GM18508 (cell line): ENCODE measurements around the gene RBM6.
A peak's percentile ranks its signal among the peaks of the same experiment; 100 is the strongest.
"Not testable (repeated sequence)": the region's sequence is repeated elsewhere in the genome, so short reads cannot be mapped to it uniquely, and the experiment has no call there.

Source experiments
- ATAC-seq: cut with Tn5 transposase; IDR thresholded peaks from one replicate; pipeline ENCODE4 v1.9.1; 2021; ENCODE audit warnings: moderate number of reproducible peaks; ENCODE audit not compliant: insufficient read depth, unreplicated experiment

RBM6 gene

GRCh38 chr3:49916686-49917085 is 23.3 kb upstream of the RBM6 start:
- ATAC-seq: no peak

- not testable (repeated sequence) for ATAC-seq
These were observed 22.0 kb upstream of the RBM6 start for GRCh38 chr3:49917806-49918590.

DNA sequence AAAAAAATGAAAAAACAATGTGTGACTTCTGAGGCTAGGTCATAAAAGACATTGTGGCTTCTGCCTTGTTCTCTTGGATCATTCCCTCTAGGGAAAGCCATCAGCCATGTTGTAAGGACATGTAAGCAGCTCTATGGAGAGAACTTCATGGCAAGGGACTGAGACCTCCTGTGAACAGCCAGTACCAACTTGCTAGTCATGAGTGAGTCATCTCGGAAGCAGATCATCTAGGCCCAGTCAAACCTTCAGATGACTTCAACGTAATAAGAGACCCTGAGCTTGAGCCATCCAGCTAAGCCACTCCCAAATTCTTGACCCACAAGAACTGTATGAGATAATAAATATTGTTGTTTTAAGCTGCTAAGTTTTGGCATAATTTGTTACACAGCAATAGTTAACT is 15.3 kb upstream of the RBM6 start:
- ATAC-seq: no peak

- no peak for ATAC-seq
These were observed 14.5 kb upstream of the RBM6 start for GRCh38 chr3:49925485-49925884.

GRCh38 chr3:49926117-49926728 is 13.7 kb upstream of the RBM6 start:
- ATAC-seq: no peak

DNA sequence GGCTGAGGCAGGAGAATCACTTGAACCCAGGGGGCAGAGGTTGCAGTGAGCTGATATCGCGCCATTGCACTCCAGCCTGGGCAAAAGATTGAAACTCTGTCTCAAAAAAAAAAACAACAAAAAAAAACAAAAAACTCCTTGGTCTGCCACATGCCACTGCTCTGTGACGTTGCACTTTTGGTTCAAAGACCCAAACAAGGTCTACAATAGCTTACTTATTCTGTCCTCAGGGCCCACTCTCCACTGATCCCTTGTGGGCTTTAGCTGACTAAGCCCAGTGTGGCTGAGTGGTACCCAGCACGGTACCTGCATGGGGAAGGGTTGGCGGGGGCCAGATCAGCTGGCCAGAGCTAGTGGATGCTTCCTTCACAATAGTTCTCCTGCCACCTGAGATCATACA is 12.2 kb upstream of the RBM6 start:
- no peak for ATAC-seq

DNA sequence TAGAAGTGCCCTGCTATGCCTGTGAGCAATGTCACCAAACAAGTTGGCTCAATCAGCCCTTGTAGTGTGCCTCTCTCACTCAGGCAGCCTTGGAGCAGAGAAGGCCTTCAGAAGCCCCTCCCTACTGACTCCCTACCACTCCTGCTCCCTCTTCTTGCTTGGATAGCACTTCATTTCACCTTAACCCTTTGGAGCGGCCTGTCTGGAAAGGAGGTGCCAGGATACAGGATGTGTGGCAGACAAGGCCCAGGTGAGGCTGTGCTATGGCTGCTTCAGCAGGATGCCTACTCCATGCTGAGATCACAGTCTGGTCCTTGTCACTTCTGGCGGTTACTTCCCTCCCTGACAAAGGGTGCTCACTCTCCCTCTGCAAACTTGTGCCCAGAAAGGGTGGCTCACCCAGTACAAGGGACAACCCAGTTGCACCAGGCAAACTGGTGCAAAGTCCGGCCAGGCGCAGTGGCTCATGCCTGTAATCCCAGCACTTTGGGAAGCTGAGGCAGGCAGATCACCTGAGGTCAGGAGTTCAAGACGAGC is 11.4 kb upstream of the RBM6 start:
- ATAC-seq: no peak

GRCh38 chr3:49929291-49930167 is 10.4 kb upstream of the RBM6 start, which contains the start of gene MON1A:
Gene MON1A (minus strand): TSS chr3:49929811. CDS start chr3:49913346, 16,465 bp downstream.
- ATAC-seq: peak; percentile 56

DNA sequence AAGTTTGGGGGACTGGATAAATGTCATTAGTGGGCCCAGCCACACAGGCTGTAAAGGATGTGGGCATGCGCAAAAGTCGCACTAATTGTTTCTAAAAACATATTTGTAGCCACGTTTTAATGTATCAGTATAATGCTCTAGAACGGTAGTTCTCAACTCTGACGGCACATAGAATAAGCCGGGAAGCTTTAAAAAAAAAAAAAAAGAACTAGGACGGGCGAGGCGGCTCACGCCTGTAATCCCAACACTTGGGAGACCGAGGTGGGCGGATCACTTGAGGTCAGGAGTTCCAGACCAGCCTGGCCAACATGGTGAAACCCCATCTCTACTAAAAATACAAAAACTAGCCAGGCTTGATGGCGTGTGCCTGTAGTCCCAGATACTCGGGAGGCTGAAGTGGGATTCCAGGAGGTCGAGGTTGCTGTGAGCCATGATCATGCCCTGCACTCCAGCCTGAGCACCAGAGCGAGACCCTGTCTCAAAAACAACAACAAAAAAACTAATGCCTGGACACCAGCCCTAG is 9.7 kb upstream of the RBM6 start:
- ATAC-seq: no peak

DNA sequence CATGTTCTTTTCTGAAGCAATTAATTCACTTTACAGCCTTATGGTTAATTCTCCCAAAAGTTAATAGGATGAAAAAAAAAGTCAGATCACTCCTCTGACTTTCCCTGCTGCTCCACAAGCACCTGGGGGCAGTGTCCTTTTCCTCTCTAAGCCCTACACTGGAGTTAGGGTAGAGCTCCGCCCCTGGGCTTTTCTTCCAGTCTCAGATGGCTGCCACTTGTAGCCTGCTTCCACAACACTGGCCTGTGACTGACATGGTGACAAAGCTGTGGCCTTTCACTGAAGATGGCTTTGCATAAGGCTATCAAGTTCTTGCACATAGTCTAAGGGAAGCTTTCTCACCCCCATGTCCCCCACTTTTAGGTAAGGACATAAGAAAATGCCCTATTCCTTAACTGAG is 9.0 kb upstream of the RBM6 start:
- no peak for ATAC-seq

DNA sequence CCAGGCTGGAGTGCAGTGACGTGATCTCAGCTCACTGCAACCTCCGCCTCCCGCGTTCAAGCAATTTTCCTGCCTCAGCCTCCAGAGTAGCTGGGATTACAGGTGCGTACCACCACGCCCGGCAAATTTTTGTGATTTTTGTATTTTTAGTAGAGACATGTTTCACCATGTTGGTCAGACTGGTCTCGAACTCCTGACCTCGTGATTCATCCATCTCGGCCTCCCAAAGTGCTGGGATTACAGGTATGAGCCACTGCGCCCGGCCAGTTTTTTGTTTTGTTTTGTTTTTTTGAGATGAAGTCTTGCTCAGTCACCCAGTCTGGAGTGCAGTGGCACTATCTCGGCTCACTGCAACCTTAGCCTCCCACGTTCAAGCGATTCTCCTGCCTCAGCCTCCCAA is 7.7 kb upstream of the RBM6 start:
- ATAC-seq: not testable (repeated sequence)

GRCh38 chr3:49937090-49937489 is 2.9 kb upstream of the RBM6 start:
- no peak for ATAC-seq

- no peak for ATAC-seq
These were observed 808 bp downstream of the RBM6 start for GRCh38 chr3:49940667-49941249.

DNA sequence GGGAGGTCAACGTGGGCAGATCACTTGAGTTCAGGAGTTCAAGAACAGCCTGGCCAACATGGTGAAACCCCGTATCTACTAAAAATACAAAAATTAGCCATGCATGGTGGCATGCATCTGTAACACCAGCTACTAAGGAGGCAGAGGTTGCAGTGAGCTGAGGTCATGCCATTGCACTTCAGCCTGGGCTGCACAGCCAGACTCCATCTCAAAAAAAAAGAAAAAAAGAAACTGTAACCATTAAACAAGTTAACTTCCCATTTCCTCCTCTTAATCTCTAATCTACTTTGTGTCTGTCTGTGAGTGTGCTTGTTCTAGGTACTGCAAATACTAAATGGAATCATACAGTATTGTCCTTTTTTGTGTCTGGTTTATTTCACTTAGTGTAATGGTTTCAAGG is 2.7 kb downstream of the RBM6 start:
- no peak for ATAC-seq

- no peak for ATAC-seq
These were observed 13.0 kb downstream of the RBM6 start for GRCh38 chr3:49952924-49953323.

GRCh38 chr3:49955636-49956035 is 15.7 kb downstream of the RBM6 start:
- ATAC-seq: no peak

DNA sequence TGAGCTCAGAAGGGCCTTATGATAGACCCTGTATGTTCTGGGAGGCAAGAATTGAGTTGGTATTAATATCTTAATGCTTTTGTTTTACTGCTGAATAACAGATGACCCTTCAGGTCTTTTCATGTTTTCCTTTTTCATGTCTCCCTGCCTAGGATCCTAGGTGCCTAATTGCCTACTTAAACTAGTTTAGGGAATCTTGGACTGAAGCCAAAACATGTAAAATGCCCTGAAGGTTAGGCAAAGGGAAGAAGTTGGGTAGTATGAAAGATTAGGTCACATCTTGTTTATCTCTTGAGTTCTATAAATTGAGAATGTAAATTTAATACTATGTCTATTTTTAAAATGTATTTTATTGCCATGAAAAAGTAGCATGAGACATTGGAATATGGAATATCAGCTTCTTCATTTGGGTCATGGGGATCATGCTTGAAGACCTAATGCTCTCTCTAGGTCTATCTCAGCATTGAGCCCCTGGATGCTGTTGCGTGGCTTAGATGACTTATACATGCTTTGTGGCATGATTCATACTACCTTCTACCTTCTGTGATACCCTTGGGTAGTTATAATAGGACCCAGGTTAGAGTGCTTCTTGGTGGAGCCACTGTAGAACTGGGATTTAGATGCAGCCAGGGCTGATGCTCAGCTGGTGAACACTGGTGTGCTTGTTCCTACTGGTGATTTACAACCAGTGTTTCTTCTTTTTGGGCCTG is 26.4 kb downstream of the RBM6 start:
- ATAC-seq: no peak

DNA sequence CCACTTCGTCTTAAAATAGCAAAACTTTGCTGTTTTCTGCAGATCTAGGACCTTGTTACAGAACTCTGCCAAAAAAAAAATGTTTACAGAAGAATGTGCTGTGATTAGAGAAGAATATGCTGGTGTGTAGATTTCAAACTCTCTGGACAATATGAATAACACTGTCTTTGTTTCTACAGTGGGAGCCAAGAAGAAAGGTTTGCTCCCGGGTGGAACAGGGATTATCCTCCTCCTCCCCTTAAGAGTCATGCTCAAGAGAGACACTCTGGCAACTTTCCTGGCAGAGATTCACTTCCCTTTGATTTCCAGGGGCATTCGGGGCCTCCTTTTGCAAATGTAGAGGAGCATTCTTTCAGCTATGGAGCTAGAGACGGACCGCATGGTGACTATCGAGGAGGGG is 27.3 kb downstream of the RBM6 start:
- ATAC-seq: no peak

DNA sequence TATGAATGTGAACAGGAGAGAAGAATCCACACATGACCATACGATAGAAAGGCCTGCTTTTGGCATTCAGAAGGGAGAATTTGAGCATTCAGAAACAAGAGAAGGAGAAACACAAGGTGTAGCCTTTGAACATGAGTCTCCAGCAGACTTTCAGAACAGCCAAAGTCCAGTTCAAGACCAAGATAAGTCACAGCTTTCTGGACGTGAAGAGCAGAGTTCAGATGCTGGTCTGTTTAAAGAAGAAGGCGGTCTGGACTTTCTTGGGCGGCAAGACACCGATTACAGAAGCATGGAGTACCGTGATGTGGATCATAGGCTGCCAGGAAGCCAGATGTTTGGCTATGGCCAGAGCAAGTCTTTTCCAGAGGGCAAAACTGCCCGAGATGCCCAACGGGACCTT is 28.4 kb downstream of the RBM6 start:
- no peak for ATAC-seq

DNA sequence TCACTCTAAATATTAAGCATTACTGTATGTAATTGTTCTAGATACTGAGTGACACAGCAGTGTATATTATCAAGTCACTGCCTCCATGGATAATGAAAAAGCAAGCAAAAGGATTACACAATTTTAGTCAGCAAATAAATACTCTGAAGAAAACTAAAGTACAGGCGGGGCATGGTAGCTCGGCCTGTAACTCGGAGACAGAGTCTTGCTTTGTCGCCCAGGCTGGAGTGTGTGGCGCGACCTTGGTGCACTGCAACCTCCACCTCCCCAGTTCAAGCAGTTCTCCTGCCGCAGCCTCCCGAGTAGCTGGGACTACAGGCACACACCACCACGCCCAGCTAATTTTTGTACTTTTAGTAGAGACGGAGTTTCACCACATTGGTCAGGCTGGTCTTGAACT is 32.7 kb downstream of the RBM6 start:
- ATAC-seq: no peak
